GM12878 (cell line): ENCODE results near the gene LRWD1.

ENCODE experiments used
- CTCF ChIP-seq, 3 experiments: IDR thresholded peaks in 2 of 3; conservative IDR thresholded peaks in 1 of 3; 2 replicates each; pipeline ENCODE4 v1.5.1; 2011; ENCODE audit warnings: low read depth in 3 of 3, low read length in 3 of 3, mild to moderate bottlenecking in 3 of 3, control low read depth in 2 of 3, moderate library complexity in 2 of 3, inconsistent platforms in 1 of 3, mixed read lengths in 1 of 3; ENCODE audit not compliant: control insufficient read depth in 2 of 3, insufficient read depth in 1 of 3; ENCODE audit errors: extremely low read depth in 1 of 3
- ZNF687 ChIP-seq: fragments of 450-650 bp; IDR thresholded peaks from 2 replicates; pipeline ENCODE4 v1.6.1; 2017; ENCODE audit warnings: mild to moderate bottlenecking, moderate library complexity

- TF ChIP-seq ZNF687 (no peak), CTCF (IDR thresholded peaks at IDR 0.05 in 2 of 3, conservative IDR thresholded peaks at IDR 0.05 in 1 of 3; ENCODE audit: control insufficient read depth in 2 of 3, extremely low read depth in 1 of 3, insufficient read depth in 1 of 3, low read depth in 3 of 3, low read length in 3 of 3) (no peak)
Observed at GRCh38 chr7:102460467-102460866, 4.3 kb upstream of the LRWD1 start.
